Measurements from ENCODE around the gene TSPAN6.

TSPAN6 gene

GRCh38 chrX:100586747-100587146 lies 49.9 kb downstream of the TSPAN6 start:
- H3K4me3 ChIP-seq (ENCODE audit: low read depth, low read length): no peak overlapping the region
- H3K27ac ChIP-seq (ENCODE audit: low read depth, low read length): no peak overlapping the region
- peaks cover 22% of the 10 kb centered on the region; the same call in 1 of the 2 replicates for H3K27me3 ChIP-seq (ENCODE audit: control insufficient read depth, insufficient read depth, low read length)
- no peaks in the 10 kb centered on the region for H3K36me3 ChIP-seq (ENCODE audit: control insufficient read depth, insufficient read depth, low read length)
- no peak overlapping the region for H3K9ac ChIP-seq (ENCODE audit: low read length)
- no peaks in the 10 kb centered on the region for H3K9me3 ChIP-seq (ENCODE audit: control insufficient read depth, insufficient read depth, low read depth, low read length)
- peaks cover 3% of the 10 kb centered on the region; the same call in 1 of the 2 replicates for H3K4me1 ChIP-seq (ENCODE audit: control insufficient read depth, insufficient read depth, low read length)

GRCh38 chrX:100584611-100585010 lies 52.0 kb downstream of the TSPAN6 start, which contains the start of gene TNMD:
TSS of gene TNMD (plus strand) at chrX:100584936. CDS start at chrX:100585019, 83 bp downstream.
- Histone ChIP-seq H3K27ac (ENCODE audit: low read depth, low read length) (no peak within 1 kb of the TSS), H3K4me1 (ENCODE audit: control insufficient read depth, insufficient read depth, low read length) (no peaks in the 10 kb centered on the region), H3K36me3 (ENCODE audit: control insufficient read depth, insufficient read depth, low read length) (no peaks in the 10 kb centered on the region), H3K9ac (ENCODE audit: low read length) (no peak within 1 kb of the TSS), H3K9me3 (ENCODE audit: control insufficient read depth, insufficient read depth, low read depth, low read length) (no peaks in the 10 kb centered on the region), H3K4me3 (ENCODE audit: low read depth, low read length) (no peak within 1 kb of the TSS), H3K27me3 (ENCODE audit: control insufficient read depth, insufficient read depth, low read length) (peaks cover 22% of the 10 kb centered on the region; the same call in 1 of the 2 replicates)

Data from HUES6 (cell line).